Activated CD4-positive, alpha-beta T cell treated with anti-CD3 and anti-CD28 coated beads, Interleukin-2, amount 10 ng/mL, durations not matched to agents 24 days and 14 days (primary cell): Measurements from ENCODE around the gene ADARB2. TPM values are rescaled to one million over a fixed set of nuclear protein-coding genes. Genes with fewer than 3 reads are reported as not detected.

Experiments used
- DNase-seq: peaks from one replicate; pipeline ENCODE4 v3.0.0; 2022
- H3K27ac Mint-ChIP-seq: one replicate; pipeline ENCODE4 v1.8.0; 2022; ENCODE audit warnings: mild to moderate bottlenecking, mixed read lengths
- H3K27me3 Mint-ChIP-seq: one replicate; pipeline ENCODE4 v1.8.0; 2022; ENCODE audit warnings: mixed read lengths
- H3K36me3 Mint-ChIP-seq: one replicate; pipeline ENCODE4 v1.8.0; 2022; ENCODE audit warnings: low read depth, mild to moderate bottlenecking, mixed read lengths
- H3K4me1 Mint-ChIP-seq: one replicate; pipeline ENCODE4 v1.8.0; 2021; ENCODE audit warnings: mixed read lengths
- H3K4me3 Mint-ChIP-seq: one replicate; pipeline ENCODE4 v1.8.0; 2022; ENCODE audit warnings: mild to moderate bottlenecking, moderate library complexity, mixed read lengths
- H3K9me3 Mint-ChIP-seq: one replicate; pipeline ENCODE4 v1.8.0; 2021; ENCODE audit warnings: mixed read lengths
- intact Hi-C: fragments of 100-400 bp; cut with micrococcal nuclease; formaldehyde crosslinking; loops from one replicate; pipeline ENCODE4 v1.15.1; 2023
- total RNA-seq: library from RNA; stranded (reverse); gene quantifications from 2 replicates; pipeline ENCODE4 v1.2.3, GENCODE V29; 2022

The ADARB2 gene
- total RNA-seq, 1 donor from 2014 or later, result not detected

DNA sequence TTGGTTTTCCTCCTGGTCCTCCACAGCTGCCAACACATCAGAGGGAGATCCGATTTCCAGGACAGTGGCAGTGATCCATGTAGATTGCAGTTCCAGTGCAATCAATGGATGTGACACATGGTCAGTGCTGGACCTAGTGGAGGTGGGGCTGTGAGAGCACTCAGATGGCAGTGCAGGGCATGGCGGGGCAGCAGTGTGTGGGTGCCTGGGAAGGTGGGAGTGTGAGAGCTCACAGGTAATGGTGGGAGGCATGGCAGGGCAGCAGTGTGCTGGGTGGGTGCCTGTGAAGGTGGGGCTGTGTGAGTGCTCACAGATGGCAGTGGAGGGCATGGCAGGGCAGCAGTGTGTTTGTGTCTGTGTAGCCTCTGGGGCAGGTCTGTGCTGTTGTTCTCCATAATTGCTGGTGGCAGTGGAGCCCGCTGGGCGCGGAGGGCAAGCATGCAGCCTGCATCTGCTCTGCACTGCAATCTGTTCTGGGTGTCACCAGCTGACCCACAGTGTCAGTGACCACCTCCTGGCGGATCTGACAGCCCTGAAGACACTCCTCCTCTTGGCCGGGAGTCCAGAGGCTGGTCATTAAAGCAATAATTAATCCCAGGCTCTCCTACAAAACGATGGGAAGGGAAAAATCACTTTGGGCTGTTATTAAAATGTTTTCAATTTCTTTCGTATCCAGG lies 8.6 kb upstream of the ADARB2 start:
- Mint-ChIP-seq H3K27me3 (peaks cover 6% of the 10 kb centered on the region), H3K9me3 (no peaks in the 10 kb centered on the region), H3K27ac (no peak overlapping the region), H3K4me1 (no peaks in the 10 kb centered on the region), H3K4me3 (no peak overlapping the region), H3K36me3 (no peaks in the 10 kb centered on the region)
- no peak for DNase-seq
- intact Hi-C loops, result no loop called here

DNA sequence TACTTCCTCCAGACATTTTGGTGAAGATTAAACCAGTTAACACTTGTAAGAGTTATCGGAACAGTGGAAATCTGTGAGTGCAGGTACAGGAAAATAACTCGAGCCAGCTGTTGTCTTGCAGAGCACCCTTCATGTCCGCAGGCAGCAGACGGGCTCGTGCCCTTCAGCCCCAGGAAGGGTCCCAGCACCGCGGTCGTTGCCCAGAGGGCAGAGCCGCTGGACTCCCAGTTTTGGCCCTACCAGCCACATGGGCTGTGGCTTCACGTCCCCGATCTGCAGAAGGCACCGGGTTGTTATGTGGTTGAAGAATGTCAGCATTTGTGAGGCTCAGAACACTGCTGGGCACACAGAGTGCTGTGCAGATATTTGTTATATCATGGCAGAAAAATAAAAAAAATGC lies 7.2 kb upstream of the ADARB2 start:
- DNase-seq, result no peak
- Mint-ChIP-seq H3K27me3 (peaks cover 13% of the 10 kb centered on the region), H3K4me3 (no peak overlapping the region), H3K9me3 (no peaks in the 10 kb centered on the region), H3K4me1 (no peaks in the 10 kb centered on the region), H3K36me3 (no peaks in the 10 kb centered on the region), H3K27ac (no peak overlapping the region)
- intact Hi-C loops, result no loop called here

DNA sequence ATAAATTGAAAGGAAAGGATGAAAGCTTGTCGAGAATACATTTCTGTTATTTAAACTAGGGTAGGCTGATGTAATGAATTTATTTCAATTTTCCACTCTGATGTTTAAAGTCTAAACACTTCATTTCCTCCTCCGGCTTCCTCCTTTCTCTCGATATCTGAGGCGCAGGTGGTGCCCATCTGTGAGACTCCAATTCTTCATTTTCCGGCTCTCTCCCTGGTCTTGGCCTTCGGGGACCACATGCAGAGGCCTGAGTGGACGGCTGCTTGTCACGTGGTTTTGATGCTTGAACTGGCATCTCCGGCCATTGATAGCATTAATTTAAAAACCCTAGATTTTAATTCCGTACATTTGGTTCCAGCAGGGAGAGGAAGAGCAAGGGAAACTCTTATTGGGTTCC lies 5.8 kb upstream of the ADARB2 start:
- no peaks in the 10 kb centered on the region for H3K9me3 Mint-ChIP-seq
- DNase-seq, result peak; percentile 29
- no peaks in the 10 kb centered on the region for H3K4me1 Mint-ChIP-seq
- peaks cover 26% of the 10 kb centered on the region for H3K27me3 Mint-ChIP-seq
- H3K27ac Mint-ChIP-seq, result no peak overlapping the region
- intact Hi-C loops, result no loop called here
- H3K4me3 Mint-ChIP-seq, result no peak overlapping the region
- H3K36me3 Mint-ChIP-seq, result no peaks in the 10 kb centered on the region

DNA sequence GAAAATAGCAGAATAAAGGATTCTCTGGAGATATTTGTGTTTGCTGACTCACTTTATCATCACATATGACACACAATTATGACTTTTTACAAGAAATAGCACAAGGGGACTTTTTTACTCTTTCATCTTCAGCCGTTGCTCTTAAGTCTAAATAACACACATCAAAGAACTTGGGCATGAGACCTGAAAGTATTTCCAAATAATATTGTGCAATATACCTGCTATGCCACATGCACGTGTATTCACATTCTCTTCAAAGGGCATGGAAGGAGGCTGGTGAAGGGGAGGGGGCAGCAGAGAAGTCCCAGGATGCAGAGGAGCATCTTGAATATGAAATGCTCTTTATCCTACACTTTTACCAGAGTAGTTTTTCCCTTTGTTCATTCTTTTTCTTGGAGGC lies 4.1 kb upstream of the ADARB2 start:
- DNase-seq, result no peak
- no peaks in the 10 kb centered on the region for H3K9me3 Mint-ChIP-seq
- H3K36me3 Mint-ChIP-seq, result no peaks in the 10 kb centered on the region
- H3K4me1 Mint-ChIP-seq, result no peaks in the 10 kb centered on the region
- H3K27me3 Mint-ChIP-seq, result peaks cover 36% of the 10 kb centered on the region
- no peak overlapping the region for H3K4me3 Mint-ChIP-seq
- no peak overlapping the region for H3K27ac Mint-ChIP-seq
- intact Hi-C loops, result no loop called here

DNA sequence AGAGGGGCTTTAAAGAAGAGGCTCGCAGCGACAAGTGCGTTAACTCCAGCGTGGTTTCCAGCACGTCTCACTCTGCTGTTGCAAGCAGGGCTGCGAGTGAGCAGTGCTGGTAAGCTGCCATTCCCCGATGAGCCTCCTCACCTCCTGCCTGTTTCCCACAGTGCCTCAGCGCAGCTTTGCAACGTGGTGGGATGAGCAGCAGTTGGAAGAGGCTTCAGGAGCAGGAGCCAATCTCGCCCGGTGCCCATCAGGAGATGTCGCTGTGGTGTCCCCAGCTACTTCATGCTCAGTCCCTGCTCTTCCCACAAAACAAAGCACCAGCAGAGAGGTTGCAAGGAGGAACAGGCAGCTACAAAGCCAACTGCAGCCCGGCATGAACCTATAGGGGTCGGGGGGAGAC lies 2.4 kb upstream of the ADARB2 start:
- intact Hi-C loops, result no loop called here
- Mint-ChIP-seq H3K27ac (no peak overlapping the region), H3K9me3 (no peaks in the 10 kb centered on the region), H3K36me3 (no peaks in the 10 kb centered on the region), H3K4me1 (peaks cover 5% of the 10 kb centered on the region), H3K27me3 (peaks cover 52% of the 10 kb centered on the region), H3K4me3 (no peak overlapping the region)
- DNase-seq, result no peak

DNA sequence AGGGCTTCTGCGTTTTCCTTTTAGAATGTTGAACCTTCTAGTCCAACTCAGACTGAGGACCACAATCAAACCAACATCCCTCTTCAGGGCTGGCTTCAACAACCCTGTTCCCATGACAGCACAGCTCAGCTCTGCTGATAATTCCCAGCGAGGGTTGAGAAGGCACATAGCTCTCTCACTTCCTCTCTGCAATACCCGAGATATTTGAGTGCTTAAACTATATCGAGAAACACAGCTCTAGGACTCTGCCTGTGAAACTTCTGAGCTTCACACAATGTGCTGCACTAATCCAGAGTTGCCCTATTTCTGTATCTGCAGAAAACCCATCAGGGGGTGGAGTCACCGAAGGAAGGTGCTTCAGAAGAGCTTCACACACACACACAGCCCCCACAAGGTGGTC lies 1.6 kb upstream of the ADARB2 start:
- DNase-seq, result no peak
- peaks cover 5% of the 10 kb centered on the region for H3K4me1 Mint-ChIP-seq
- H3K27me3 Mint-ChIP-seq, result peaks cover 57% of the 10 kb centered on the region
- H3K27ac Mint-ChIP-seq, result no peak overlapping the region
- H3K9me3 Mint-ChIP-seq, result no peaks in the 10 kb centered on the region
- H3K36me3 Mint-ChIP-seq, result no peaks in the 10 kb centered on the region
- intact Hi-C loops, result no loop called here
- H3K4me3 Mint-ChIP-seq, result no peak overlapping the region

DNA sequence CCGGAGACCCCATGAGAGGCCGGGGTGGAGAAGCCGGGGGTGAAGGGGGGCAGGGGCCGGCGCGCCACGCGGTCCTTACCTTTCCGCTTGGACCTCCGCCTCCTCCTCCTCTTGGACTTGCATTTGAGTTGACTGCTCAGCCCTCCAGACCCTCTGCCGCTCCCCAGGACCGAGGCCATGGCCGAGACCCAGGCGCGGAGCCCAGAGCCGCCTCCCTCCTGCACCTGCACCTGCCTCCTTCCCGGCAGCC lies 428 bp downstream of the ADARB2 start:
- H3K36me3 Mint-ChIP-seq, result no peaks in the 10 kb centered on the region
- intact Hi-C loops, result no loop called here
- no peak overlapping the region for H3K27ac Mint-ChIP-seq
- no peak for DNase-seq
- peaks cover 71% of the 10 kb centered on the region for H3K27me3 Mint-ChIP-seq
- H3K9me3 Mint-ChIP-seq, result no peaks in the 10 kb centered on the region
- peak overlapping the region; percentile 73 for H3K4me3 Mint-ChIP-seq
- H3K4me1 Mint-ChIP-seq, result peaks cover 5% of the 10 kb centered on the region

DNA sequence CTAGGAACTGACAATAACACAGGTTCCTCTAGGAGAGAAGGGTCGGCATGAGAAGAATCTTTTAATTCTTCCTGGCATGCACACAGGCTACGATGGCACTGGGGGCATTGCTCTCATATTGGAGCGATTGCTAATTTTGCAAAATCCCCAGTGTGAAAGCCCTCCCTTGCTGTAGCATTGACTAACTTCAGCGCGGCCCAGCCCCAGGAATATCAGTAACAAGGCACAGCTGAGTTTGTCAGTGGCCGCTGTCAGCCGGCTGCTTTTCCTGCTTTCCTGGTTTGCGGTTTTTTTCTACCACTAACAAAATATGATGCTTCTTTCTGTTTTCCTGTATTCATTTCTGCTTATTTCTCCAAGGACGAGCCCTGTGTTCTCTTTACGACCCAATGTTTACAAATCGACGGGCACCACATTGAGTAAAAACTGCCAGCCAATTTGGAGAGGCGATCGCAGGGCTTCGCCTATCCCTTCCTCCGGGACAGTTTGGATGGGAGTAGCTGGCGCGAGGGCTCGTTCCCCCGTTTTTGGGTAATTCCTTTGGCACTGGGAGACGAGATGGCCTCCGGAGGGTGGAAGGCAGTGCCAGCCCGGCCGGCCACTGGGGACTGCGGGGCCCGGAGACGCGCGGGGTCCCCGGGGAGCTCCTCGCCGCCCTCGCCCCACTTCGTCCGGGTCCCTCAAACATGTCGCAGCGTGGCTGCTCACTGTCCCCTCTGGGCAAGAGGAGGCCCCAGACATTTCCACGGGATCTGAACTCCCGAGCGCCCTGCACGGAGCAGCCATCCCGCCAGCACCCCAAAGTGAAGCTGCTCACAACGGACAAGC lies 967 bp downstream of the ADARB2 start:
- DNase-seq, result no peak
- no peak overlapping the region for H3K27ac Mint-ChIP-seq
- no peaks in the 10 kb centered on the region for H3K36me3 Mint-ChIP-seq
- intact Hi-C loops, result no loop called here
- peaks cover 75% of the 10 kb centered on the region for H3K27me3 Mint-ChIP-seq
- H3K4me1 Mint-ChIP-seq, result peaks cover 5% of the 10 kb centered on the region
- peak overlapping the region; percentile 73 for H3K4me3 Mint-ChIP-seq
- no peaks in the 10 kb centered on the region for H3K9me3 Mint-ChIP-seq

DNA sequence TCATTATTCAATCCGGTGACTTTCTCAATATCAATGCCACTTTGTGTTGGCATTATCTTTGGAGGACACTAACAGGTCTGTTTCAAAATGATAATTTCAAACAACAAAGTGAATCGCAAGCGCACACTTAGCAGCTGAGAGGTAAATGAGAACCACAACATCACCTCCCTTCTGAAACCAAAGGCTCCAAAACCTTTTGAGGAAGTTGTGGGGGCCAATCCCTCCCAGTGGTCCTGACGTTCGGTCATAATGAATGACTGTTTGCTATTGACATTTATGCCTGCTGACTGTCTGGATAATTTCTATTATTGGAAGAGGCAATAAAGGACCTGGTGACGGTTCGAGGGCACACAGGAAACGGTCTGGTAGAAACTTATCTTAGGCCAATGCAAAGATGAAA lies 1.8 kb downstream of the ADARB2 start:
- peaks cover 5% of the 10 kb centered on the region for H3K4me1 Mint-ChIP-seq
- H3K9me3 Mint-ChIP-seq, result no peaks in the 10 kb centered on the region
- DNase-seq, result no peak
- H3K27ac Mint-ChIP-seq, result no peak overlapping the region
- H3K36me3 Mint-ChIP-seq, result no peaks in the 10 kb centered on the region
- intact Hi-C loops, result no loop called here
- H3K4me3 Mint-ChIP-seq, result no peak overlapping the region
- peaks cover 73% of the 10 kb centered on the region for H3K27me3 Mint-ChIP-seq

DNA sequence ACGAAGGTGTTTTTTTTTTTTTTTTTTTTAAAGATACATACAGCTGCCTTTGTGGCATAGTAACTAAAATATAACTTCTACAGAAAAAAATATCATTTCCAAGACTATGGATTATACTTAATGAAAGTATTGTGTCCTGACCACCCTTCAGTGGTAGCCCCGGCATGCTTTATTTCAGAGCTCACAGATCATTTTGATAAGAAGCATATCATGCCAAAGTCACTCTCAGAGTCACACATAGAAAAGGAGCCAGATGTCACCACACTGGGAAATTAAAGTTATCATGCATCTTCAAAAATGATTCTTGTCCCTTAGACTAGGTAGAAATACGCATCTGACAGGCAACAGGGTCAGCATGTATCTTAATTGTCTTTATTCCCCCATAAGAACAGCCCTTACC lies 3.0 kb downstream of the ADARB2 start:
- DNase-seq, result no peak
- Mint-ChIP-seq H3K27ac (no peak overlapping the region), H3K4me3 (no peak overlapping the region), H3K27me3 (peaks cover 71% of the 10 kb centered on the region), H3K9me3 (no peaks in the 10 kb centered on the region), H3K36me3 (no peaks in the 10 kb centered on the region), H3K4me1 (peaks cover 5% of the 10 kb centered on the region)
- intact Hi-C loops, result no loop called here

DNA sequence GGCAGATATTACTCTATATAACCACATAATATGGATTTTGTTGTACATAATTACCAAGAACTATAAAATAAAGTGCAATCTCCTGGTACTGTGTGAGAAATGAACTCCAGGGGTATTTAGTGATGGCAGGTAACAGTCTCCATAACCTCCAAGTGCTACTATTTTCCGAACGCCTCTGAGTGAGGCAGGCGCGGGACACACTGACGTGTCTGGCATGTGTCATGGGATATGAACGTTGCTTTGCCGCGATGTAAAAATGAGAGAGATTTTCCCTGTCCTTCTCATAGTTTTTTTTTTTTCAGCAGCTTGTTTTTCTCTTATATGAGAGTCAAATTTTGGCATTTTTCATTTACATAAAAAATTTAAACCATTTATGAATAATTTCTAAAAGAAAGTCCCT lies 3.6 kb downstream of the ADARB2 start:
- H3K9me3 Mint-ChIP-seq, result no peaks in the 10 kb centered on the region
- H3K27ac Mint-ChIP-seq, result no peak overlapping the region
- no peak overlapping the region for H3K4me3 Mint-ChIP-seq
- intact Hi-C loops, result no loop called here
- peaks cover 5% of the 10 kb centered on the region for H3K4me1 Mint-ChIP-seq
- no peaks in the 10 kb centered on the region for H3K36me3 Mint-ChIP-seq
- peaks cover 68% of the 10 kb centered on the region for H3K27me3 Mint-ChIP-seq
- no peak for DNase-seq

DNA sequence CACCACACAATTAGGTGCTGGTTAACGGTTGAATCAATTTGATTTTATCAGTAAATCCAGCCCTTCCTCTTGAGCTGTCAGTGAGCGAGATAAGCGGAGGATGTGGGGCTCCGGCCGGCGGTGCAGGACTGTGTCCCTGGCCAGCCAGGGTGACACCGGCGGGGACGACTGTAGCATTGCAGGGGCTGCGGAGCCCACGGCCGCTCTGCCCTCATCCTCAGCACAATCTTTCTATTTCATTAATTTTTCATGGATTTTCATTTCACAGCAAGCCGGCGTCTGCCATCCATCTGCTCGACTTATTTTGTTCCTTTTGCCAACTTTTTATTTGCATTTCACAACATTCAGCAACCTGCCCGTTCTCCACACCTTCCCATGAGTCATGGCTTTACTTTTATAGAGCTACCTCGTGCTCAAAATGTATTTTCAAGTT lies 4.7 kb downstream of the ADARB2 start:
- H3K4me1 Mint-ChIP-seq, result peaks cover 5% of the 10 kb centered on the region
- H3K4me3 Mint-ChIP-seq, result no peak overlapping the region
- peaks cover 59% of the 10 kb centered on the region for H3K27me3 Mint-ChIP-seq
- intact Hi-C loops, result no loop called here
- H3K27ac Mint-ChIP-seq, result no peak overlapping the region
- no peak for DNase-seq
- no peaks in the 10 kb centered on the region for H3K36me3 Mint-ChIP-seq
- H3K9me3 Mint-ChIP-seq, result no peaks in the 10 kb centered on the region

DNA sequence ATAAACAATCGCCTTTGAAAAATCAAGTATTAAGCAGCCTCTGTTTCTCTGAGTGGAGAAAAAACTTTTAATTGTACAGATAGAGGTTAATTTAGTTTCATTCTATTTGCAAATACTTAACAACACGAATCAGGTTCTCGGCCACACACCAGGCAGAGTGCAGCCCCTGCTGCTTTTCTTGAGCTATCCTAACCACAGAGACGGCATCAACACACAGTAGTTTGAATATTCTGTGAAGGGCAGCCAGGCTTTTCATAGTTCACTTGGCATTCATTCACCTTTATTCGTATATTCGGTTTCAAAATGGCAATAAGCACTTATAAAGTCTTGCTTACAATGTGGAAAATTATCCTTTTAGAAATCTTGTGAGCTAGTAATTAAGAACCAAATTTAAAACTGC lies 5.7 kb downstream of the ADARB2 start:
- H3K4me3 Mint-ChIP-seq, result no peak overlapping the region
- intact Hi-C loops, result no loop called here
- no peak overlapping the region for H3K27ac Mint-ChIP-seq
- no peak for DNase-seq
- H3K27me3 Mint-ChIP-seq, result peaks cover 54% of the 10 kb centered on the region
- no peaks in the 10 kb centered on the region for H3K9me3 Mint-ChIP-seq
- H3K4me1 Mint-ChIP-seq, result peaks cover 5% of the 10 kb centered on the region
- H3K36me3 Mint-ChIP-seq, result no peaks in the 10 kb centered on the region

DNA sequence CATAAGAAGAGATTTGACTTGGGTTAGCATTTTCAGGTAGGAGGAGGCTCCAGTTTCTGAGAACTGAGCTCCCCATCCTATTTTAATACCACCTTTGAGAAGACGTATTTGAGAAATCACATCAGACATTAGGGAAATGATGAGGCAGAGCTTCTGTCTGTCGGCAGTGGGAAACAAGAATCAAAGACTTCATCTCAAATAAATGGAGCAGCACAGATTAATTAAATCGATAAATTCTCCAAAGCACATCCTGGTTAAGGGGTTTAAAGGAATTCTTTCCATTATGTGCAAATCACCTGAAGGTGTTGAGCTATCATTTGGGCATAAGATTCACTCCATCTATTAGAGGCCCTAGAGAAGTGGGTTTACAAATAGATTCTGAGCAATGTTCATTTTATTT lies 7.6 kb downstream of the ADARB2 start:
- Mint-ChIP-seq H3K9me3 (no peaks in the 10 kb centered on the region), H3K27ac (no peak overlapping the region), H3K27me3 (peaks cover 37% of the 10 kb centered on the region), H3K4me1 (no peaks in the 10 kb centered on the region), H3K4me3 (no peak overlapping the region), H3K36me3 (no peaks in the 10 kb centered on the region)
- DNase-seq, result no peak
- intact Hi-C loops, result no loop called here

DNA sequence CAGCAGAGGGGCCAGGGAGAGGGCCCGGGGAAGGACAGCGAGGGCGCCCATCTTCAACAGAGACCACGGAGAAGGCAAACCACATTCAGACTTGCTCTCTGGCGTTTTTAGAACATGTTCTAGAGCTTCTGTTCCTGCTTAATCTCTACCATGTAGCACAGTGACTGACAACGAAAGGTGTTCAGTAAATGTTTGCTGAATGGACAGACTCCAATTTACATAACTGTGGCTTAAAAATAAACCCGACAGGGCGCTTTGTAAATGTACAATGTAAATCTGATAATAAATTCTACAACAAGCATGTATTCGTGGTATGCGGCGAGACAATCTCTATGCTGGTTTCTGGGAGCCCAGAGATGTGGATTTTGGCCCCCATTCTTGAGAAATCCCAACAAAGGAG lies 10.5 kb downstream of the ADARB2 start:
- H3K4me3 Mint-ChIP-seq, result no peak overlapping the region
- H3K9me3 Mint-ChIP-seq, result no peaks in the 10 kb centered on the region
- intact Hi-C loops, result no loop called here
- DNase-seq, result no peak
- peaks cover 16% of the 10 kb centered on the region for H3K27me3 Mint-ChIP-seq
- no peak overlapping the region for H3K27ac Mint-ChIP-seq
- H3K36me3 Mint-ChIP-seq, result no peaks in the 10 kb centered on the region
- H3K4me1 Mint-ChIP-seq, result no peaks in the 10 kb centered on the region
